Left cardiac atrium (tissue), 4 donors: ENCODE measurements around the gene CHSY1. TPM values are rescaled to one million over a fixed set of nuclear protein-coding genes. Genes with fewer than 3 reads are reported as not detected.

Experiments used
- ATAC-seq, 2 donors: fragments of 200-7000 bp; cut with Tn5 transposase; one replicate each; pipeline ENCODE4 v1.9.1; 2020; ENCODE audit warnings: mild to moderate bottlenecking in 2 of 2, moderate library complexity in 2 of 2
- DNase-seq: peaks from one replicate; pipeline ENCODE4 v3.0.0-alpha.2; 2020
- intact Hi-C, 2 donors: fragments of 100-400 bp; cut with DNase I; formaldehyde crosslinking; loops; one replicate each; pipeline versions ENCODE4 v1.14.1 to v1.15.1; 2022 to 2023
- total RNA-seq, 2 donors: library from RNA; stranded (reverse); fragmentation: NEBNext Ultra II Directional; extraction: Animal tissue kit (Norgen Biotek cat#: 25700); gene quantifications; one replicate each; pipeline ENCODE4 v1.2.1, GENCODE V29; 2021
- donor health status: DM: no; HTN: yes; CAD: no.
- donor health status: DM: no; HTN: yes; CAD: no; lungs with severe emphysema.
- donor health status: DM: yes; HTN: yes; CAD: no.
- donor health status: Dilated cardiomyopathy.

The CHSY1 gene
- total RNA-seq, 2 donors from 2014 or later, result 18.8 to 42.0 TPM

- intact Hi-C loops, result loop anchor here (5.0 to 10.0 kb wide), 2 partner anchors 41 to 77 kb away; no protein-coding TSS in a partner anchor
- ATAC-seq, result peak; percentile 76 to 77
- peak; percentile 91 for DNase-seq
Observed at GRCh38 chr15:101167753-101168462, 83.9 kb downstream of the CHSY1 start.

DNA sequence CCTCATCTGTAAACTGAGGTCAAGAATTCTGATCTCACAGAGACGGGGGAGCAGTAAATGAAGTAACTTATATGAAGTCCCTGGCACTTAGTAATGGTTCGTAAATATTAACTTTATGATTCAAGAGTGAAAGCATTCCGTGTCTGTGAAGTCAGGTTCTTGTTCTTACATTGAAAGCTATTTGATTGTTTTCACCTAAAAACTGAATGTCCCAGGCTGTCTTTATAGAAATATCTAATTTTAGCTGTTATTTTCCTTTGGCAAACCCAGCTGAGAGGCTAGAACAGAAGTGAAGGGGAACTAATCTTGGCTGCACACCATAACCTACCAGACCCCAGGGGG is 84.5 kb downstream of the CHSY1 start:
- intact Hi-C loops, result loop anchor here (5.0 to 10.0 kb wide), 2 partner anchors 40 to 77 kb away; no protein-coding TSS in a partner anchor
- no peak for ATAC-seq
- DNase-seq, result no peak

GRCh38 chr15:101165905-101166471 is 85.9 kb downstream of the CHSY1 start:
- no peak for ATAC-seq
- intact Hi-C loops, result loop anchor here (5.0 to 10.0 kb wide), 2 partner anchors 39 to 79 kb away; no protein-coding TSS in a partner anchor

GRCh38 chr15:101162701-101163483 is 89.0 kb downstream of the CHSY1 start:
- ATAC-seq (peak; percentile 85 to 90), DNase-seq (peak; percentile 85)
- intact Hi-C loops, result loop anchor here in 1 of 2 donors (10.0 kb wide), 1 partner anchor 82 kb away; no protein-coding TSS in a partner anchor

More at GRCh38 chr15:101165905-101166471, 85.9 kb downstream of the CHSY1 start:
- DNase-seq, result no peak

DNA sequence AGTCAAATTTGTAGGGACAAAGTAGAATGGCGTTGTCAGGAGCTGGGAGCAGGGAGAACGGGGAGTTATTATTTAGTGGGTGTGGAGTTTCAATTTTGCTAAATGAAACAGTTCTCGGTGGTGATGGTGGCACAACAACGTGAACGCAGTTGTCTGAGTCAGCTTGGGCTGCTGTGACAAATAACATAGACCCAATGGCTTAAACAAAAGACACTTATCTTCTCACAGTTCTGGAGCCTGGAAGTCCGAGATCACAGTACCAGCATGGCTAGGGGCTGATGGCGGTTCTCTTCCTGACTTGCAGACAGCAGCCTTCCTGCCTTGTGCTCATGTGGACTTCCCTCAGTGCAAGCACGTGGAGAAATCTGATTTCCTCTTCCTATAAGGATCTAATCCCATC is 90.2 kb downstream of the CHSY1 start:
- ATAC-seq, result no peak
- intact Hi-C loops, result loop anchor here in 1 of 2 donors (10.0 kb wide), 1 partner anchor 83 kb away; no protein-coding TSS in a partner anchor
- DNase-seq, result no peak

GRCh38 chr15:101159936-101160815 is 91.7 kb downstream of the CHSY1 start:
- no peak for ATAC-seq

GRCh38 chr15:101159096-101159935 is 92.5 kb downstream of the CHSY1 start:
- ATAC-seq (peak in 1 of 2 donors; percentile 12), DNase-seq (no peak)
- intact Hi-C loops, result no loop called here

More at GRCh38 chr15:101159936-101160815, 91.7 kb downstream of the CHSY1 start:
- DNase-seq, result no peak
- intact Hi-C loops, result loop anchor here in 1 of 2 donors (10.0 kb wide), 1 partner anchor 85 kb away; no protein-coding TSS in a partner anchor

GRCh38 chr15:101158166-101159095 is 93.4 kb downstream of the CHSY1 start:
- DNase-seq, result no peak
- intact Hi-C loops, result no loop called here

GRCh38 chr15:101157721-101158120 is 94.1 kb downstream of the CHSY1 start:
- ATAC-seq (no peak), DNase-seq (no peak)
- intact Hi-C loops, result no loop called here

More at GRCh38 chr15:101158166-101159095, 93.4 kb downstream of the CHSY1 start:
- ATAC-seq, result no peak

DNA sequence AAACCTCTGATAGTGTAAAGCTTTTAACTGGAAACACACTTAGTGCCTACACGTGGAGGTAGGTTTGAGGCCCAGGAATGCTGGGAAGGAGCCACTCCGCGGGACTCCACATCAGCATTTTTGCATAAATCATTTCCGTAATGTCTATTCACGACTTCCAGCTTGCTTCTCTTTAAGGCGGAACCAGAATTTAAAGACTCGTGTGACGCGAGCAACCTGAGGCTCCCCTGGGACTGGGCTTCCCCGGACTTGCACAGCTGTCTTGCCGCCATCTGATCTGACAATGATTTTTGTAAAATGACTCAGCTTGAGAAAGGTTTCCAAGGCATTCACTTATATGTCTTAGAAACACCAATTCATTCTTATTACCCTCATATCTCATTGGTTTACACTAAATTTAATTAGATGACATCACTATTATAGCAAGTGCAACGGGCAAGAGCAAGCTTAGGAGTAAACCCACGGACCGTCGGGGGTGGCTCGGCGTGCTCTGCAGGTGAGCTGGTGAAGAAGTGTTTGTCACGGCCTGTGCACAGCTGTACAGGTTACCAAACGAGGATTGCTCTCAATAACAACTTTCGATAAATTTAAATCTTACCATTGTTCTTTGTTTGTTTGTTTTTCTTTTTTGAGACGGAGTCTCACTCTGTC is 95.2 kb downstream of the CHSY1 start:
- ATAC-seq (no peak), DNase-seq (no peak)
- intact Hi-C loops, result no loop called here

- intact Hi-C loops, result no loop called here
- no peak for ATAC-seq
- no peak for DNase-seq
Observed at GRCh38 chr15:101156061-101156460, 95.8 kb downstream of the CHSY1 start.

- no peak for ATAC-seq
- intact Hi-C loops, result no loop called here
- DNase-seq, result no peak
Observed at GRCh38 chr15:101153801-101154656, 97.8 kb downstream of the CHSY1 start.

- intact Hi-C loops, result no loop called here
- no peak for DNase-seq
- ATAC-seq, result no peak
Observed at GRCh38 chr15:101152914-101153313, 98.9 kb downstream of the CHSY1 start.

- no peak for ATAC-seq
- DNase-seq, result no peak
- intact Hi-C loops, result no loop called here
Observed at GRCh38 chr15:101151288-101151687, 100.6 kb downstream of the CHSY1 start.

DNA sequence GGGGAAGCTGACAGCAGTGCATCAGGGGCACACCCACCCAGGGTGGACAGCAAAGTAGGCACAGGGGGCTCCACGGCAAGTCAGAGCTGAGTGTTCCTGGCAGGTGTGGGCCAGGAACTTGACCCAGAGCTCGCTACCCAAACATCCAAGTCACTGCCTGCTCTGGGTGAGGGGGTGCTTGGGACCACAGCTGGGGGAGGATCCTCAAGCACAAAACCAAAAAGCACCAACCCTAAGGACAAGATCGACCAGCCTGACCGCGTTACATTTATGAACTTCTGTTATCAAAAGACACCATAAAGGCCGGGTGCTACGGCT is 101.2 kb downstream of the CHSY1 start:
- no peak for ATAC-seq

More for the DNA sequence above, 101.2 kb downstream of the CHSY1 start:
- DNase-seq, result no peak
- intact Hi-C loops, result no loop called here
